ENCODE results near the gene LGI1. TPM values are rescaled to one million over a fixed set of nuclear protein-coding genes. Genes with fewer than 3 reads are reported as not detected.

The LGI1 gene
- total RNA-seq, 1 experiment from 2014 or later = not detected

GRCh38 chr10:93715345-93715744 is 42.4 kb upstream of the LGI1 start:
- Mint-ChIP-seq H3K4me1 (peaks cover 14% of the 10 kb centered on the region), H3K9me3 (peaks cover 8% of the 10 kb centered on the region), H3K27ac (no peak overlapping the region), H3K27me3 (ENCODE audit: low read depth) (peaks cover 3% of the 10 kb centered on the region; the same call in 1 of the 2 replicates), H3K4me3 (no peak overlapping the region), H3K36me3 (no peaks in the 10 kb centered on the region)
- POLR2A ChIA-PET = no interaction called here
- CTCF ChIA-PET = interaction anchor here (1.6 kb wide), 1 partner anchor 30 kb away, joined by 4 read pairs; no protein-coding TSS in a partner anchor
- TF ChIP-seq STAT6 (CRISPR knock-in tag; conservative IDR thresholded peaks at IDR 0.05; ENCODE audit: low read depth) = no peak
- no peak for TF ChIP-seq E2F4 (CRISPR knock-in tag; IDR thresholded peaks at IDR 0.05; ENCODE audit: borderline replicate concordance, low read depth)
- no peak for TF ChIP-seq FOXP1 (CRISPR knock-in tag; IDR thresholded peaks at IDR 0.05; ENCODE audit: borderline replicate concordance)
- no peak for TF ChIP-seq FOXJ3 (CRISPR knock-in tag; IDR thresholded peaks at IDR 0.05; ENCODE audit: borderline replicate concordance)
- no peak for TF ChIP-seq ZNF425 (CRISPR knock-in tag; conservative IDR thresholded peaks at IDR 0.05)
- no peak for TF ChIP-seq PRDM15 (CRISPR knock-in tag; IDR thresholded peaks at IDR 0.05)
- no peak for TF ChIP-seq ZNF263 (CRISPR knock-in tag; IDR thresholded peaks at IDR 0.05; ENCODE audit: low read depth)
- TF ChIP-seq ESRRA (CRISPR knock-in tag; IDR thresholded peaks at IDR 0.05; ENCODE audit: borderline replicate concordance) = no peak
- DNase-seq (ENCODE audit: low spot score) (no peak), ATAC-seq (no peak)

- Mint-ChIP-seq H3K27ac (no peak overlapping the region), H3K27me3 (ENCODE audit: low read depth) (peaks cover 2% of the 10 kb centered on the region; the same call in 1 of the 2 replicates), H3K4me1 (peaks cover 14% of the 10 kb centered on the region), H3K9me3 (peaks cover 8% of the 10 kb centered on the region), H3K4me3 (no peak overlapping the region), H3K36me3 (no peaks in the 10 kb centered on the region)
- ChIA-PET CTCF (no interaction called here), POLR2A (no interaction called here)
- no peak for ATAC-seq
- no peak for DNase-seq (ENCODE audit: low spot score)
- no peak for TF ChIP-seq HMGA2 (CRISPR knock-in tag; IDR thresholded peaks at IDR 0.05)
- TF ChIP-seq CDX4 (CRISPR knock-in tag; IDR thresholded peaks at IDR 0.05; ENCODE audit: borderline replicate concordance) = no peak
- no peak for TF ChIP-seq MYBL2 (CRISPR knock-in tag; IDR thresholded peaks at IDR 0.05)
- TF ChIP-seq FOXK1 (CRISPR knock-in tag; IDR thresholded peaks at IDR 0.05) = no peak
- no peak for TF ChIP-seq CBFB (CRISPR knock-in tag; IDR thresholded peaks at IDR 0.05; ENCODE audit: low read depth)
- TF ChIP-seq USF1 (CRISPR knock-in tag; IDR thresholded peaks at IDR 0.05) = no peak
- no peak for TF ChIP-seq PRDM15 (CRISPR knock-in tag; IDR thresholded peaks at IDR 0.05)
- TF ChIP-seq ZNF263 (CRISPR knock-in tag; IDR thresholded peaks at IDR 0.05; ENCODE audit: low read depth) = no peak
- no peak for TF ChIP-seq MAX (CRISPR knock-in tag; IDR thresholded peaks at IDR 0.05)
- no peak for TF ChIP-seq JUN (CRISPR knock-in tag; IDR thresholded peaks at IDR 0.05)
- no peak for TF ChIP-seq CREM (CRISPR knock-in tag; IDR thresholded peaks at IDR 0.05)
- no peak for TF ChIP-seq SP1 (CRISPR knock-in tag; conservative IDR thresholded peaks at IDR 0.05)
Measured at GRCh38 chr10:93716766-93717165, 41.0 kb upstream of the LGI1 start.
